Keratinocyte (primary cell): ENCODE results near the gene SNTB2. TPM values are rescaled to one million over a fixed set of nuclear protein-coding genes. Genes with fewer than 3 reads are reported as not detected.
A peak's percentile ranks its signal among the peaks of the same experiment; 100 is the strongest.

ENCODE experiments used
- DNase-seq: peaks from one replicate; pipeline ENCODE4 v3.0.0-alpha.2; 2011; ENCODE audit warnings: low read depth, missing footprints, low spot score
- FAIRE-seq: peaks from 2 replicates; lab custom pipeline; 2011; peaks lifted over from hg19 to GRCh38; lab: Jason Lieb, UNC
- H2AFZ ChIP-seq: 2 replicates; pipeline ENCODE4 v1.6.0; 2012; ENCODE audit warnings: low read length, control low read depth, inconsistent platforms; ENCODE audit not compliant: control insufficient read depth
- H3K27ac ChIP-seq: 2 replicates; pipeline ENCODE4 v1.5.1; 2011; ENCODE audit warnings: low read length; ENCODE audit not compliant: control insufficient read depth, insufficient read depth
- H3K27me3 ChIP-seq: 3 replicates; pipeline ENCODE4 v1.6.0; 2011; ENCODE audit warnings: low read length; ENCODE audit not compliant: control insufficient read depth, insufficient read depth; ENCODE audit errors: extremely low read depth
- H3K36me3 ChIP-seq, 2 experiments: 2 replicates in 1 of 2; 3 replicates in 1 of 2; pipeline ENCODE4 v1.5.1; 2011; ENCODE audit warnings: low read length in 2 of 2, mild to moderate bottlenecking in 1 of 2; ENCODE audit not compliant: control insufficient read depth in 2 of 2, insufficient read depth in 2 of 2; ENCODE audit errors: extremely low read depth in 1 of 2
- H3K4me1 ChIP-seq: 3 replicates; pipeline ENCODE4 v1.5.1; 2011; ENCODE audit warnings: low read length; ENCODE audit not compliant: control insufficient read depth, insufficient read depth; ENCODE audit errors: extremely low read depth
- H3K4me2 ChIP-seq: 3 replicates; pipeline ENCODE4 v1.6.0; 2011; ENCODE audit warnings: low read depth, low read length; ENCODE audit not compliant: control insufficient read depth, insufficient read depth; ENCODE audit errors: extremely low read depth
- H3K4me3 ChIP-seq, 3 experiments: fragments of 200-600 bp in 1 of 3; sonication (generic) in 1 of 3; 2 replicates in 2 of 3; 3 replicates in 1 of 3; pipeline ENCODE4 v1.5.1; 2011 to 2016; ENCODE audit warnings: low read length in 3 of 3, mild to moderate bottlenecking in 3 of 3, control low read depth in 2 of 3, inconsistent platforms in 1 of 3, low read depth in 1 of 3, mixed read lengths in 1 of 3, mixed run types in 1 of 3, moderate library complexity in 1 of 3; ENCODE audit not compliant: control insufficient read depth in 2 of 3, insufficient read depth in 2 of 3; ENCODE audit errors: extremely low read depth in 1 of 3
- H3K79me2 ChIP-seq: 2 replicates; pipeline ENCODE4 v1.6.0; 2012; ENCODE audit warnings: low read length; ENCODE audit not compliant: control insufficient read depth, insufficient read depth
- H3K9ac ChIP-seq: 3 replicates; pipeline ENCODE4 v1.6.0; 2011; ENCODE audit warnings: low read length; ENCODE audit not compliant: control insufficient read depth, insufficient read depth; ENCODE audit errors: extremely low read depth
- H3K9me1 ChIP-seq: 3 replicates; pipeline ENCODE4 v1.6.0; 2011; ENCODE audit warnings: low read length; ENCODE audit not compliant: control insufficient read depth, insufficient read depth; ENCODE audit errors: extremely low read depth
- H3K9me3 ChIP-seq: 2 replicates; pipeline ENCODE4 v1.5.1; 2012; ENCODE audit warnings: low read depth, low read length; ENCODE audit not compliant: control insufficient read depth
- H4K20me1 ChIP-seq: 3 replicates; pipeline ENCODE4 v1.6.0; 2011; ENCODE audit warnings: low read length; ENCODE audit not compliant: control insufficient read depth, insufficient read depth; ENCODE audit errors: extremely low read depth
- CTCF ChIP-seq, 3 experiments: IDR thresholded peaks in 1 of 3; conservative IDR thresholded peaks in 1 of 3; optimal IDR thresholded peaks in 1 of 3; 2 replicates in 2 of 3; 3 replicates in 1 of 3; pipeline versions ENCODE3 to v1.5.1; 2011; ENCODE audit warnings: low read length in 3 of 3, mild to moderate bottlenecking in 3 of 3, moderate library complexity in 2 of 3, control low read depth in 1 of 3, inconsistent platforms in 1 of 3; ENCODE audit not compliant: insufficient read depth in 2 of 3; ENCODE audit errors: extremely low read depth in 1 of 3
- EZH2 ChIP-seq: IDR thresholded peaks from one replicate; pipeline ENCODE4 v1.6.1; 2012; ENCODE audit warnings: inconsistent platforms, mild to moderate bottlenecking, low read length, moderate library complexity
- dilution Hi-C: fragments of 300-500 bp; cut with MboI; formaldehyde crosslinking; loops from one replicate; pipeline ENCODE4 v1.7.0; 2020; ENCODE audit warnings: low sequenced_read_pairs; ENCODE audit not compliant: extremely low pct_ligation_motif_present
- polyA plus RNA-seq, 5 experiments: library from polyadenylated mRNA; depleted of rRNA in 3 of 5; stranded (reverse) in 3 of 5; stranded (forward) in 1 of 5; unstranded in 1 of 5; fragments of >200 nt; gene quantifications; 1 replicate in 1 of 5; 2 replicates in 3 of 5; 3 replicates in 1 of 5; pipeline versions ENCODE4 v1.2.1 to v1.2.3, GENCODE V29; 2011 to 2012; ENCODE audit warnings: missing spikeins in 2 of 5, low read depth in 1 of 5, low replicate concordance in 1 of 5

The SNTB2 gene
- polyA plus RNA-seq, 1 donor (not counting 4 experiments of a cell fraction or from before 2014, with no cell fraction given) = 15.9 TPM

GRCh38 chr16:69334696-69335095 is 147.7 kb downstream of the SNTB2 start:
- Histone ChIP-seq H3K9me3 (no peaks in the 10 kb centered on the region), H3K9ac (no peak overlapping the region), H3K27ac (no peak overlapping the region), H3K4me2 (no peak overlapping the region), H3K9me1 (no peaks in the 10 kb centered on the region), H3K79me2 (peaks cover 29% of the 10 kb centered on the region), H3K4me1 (peaks cover 7% of the 10 kb centered on the region), H3K36me3 (peaks cover 16 to 18% of the 10 kb centered on the region in 2 experiments), H2AFZ (no peak overlapping the region), H3K27me3 (no peaks in the 10 kb centered on the region), H3K4me3 (no peak overlapping the region), H4K20me1 (no peaks in the 10 kb centered on the region)
- DNase-seq (no peak), FAIRE-seq (no peak)
- dilution Hi-C loops = no loop called here
- TF ChIP-seq EZH2 = no peak
- TF ChIP-seq CTCF (optimal IDR thresholded peaks at IDR 0.05 in 1 of 3, IDR thresholded peaks at IDR 0.05 in 1 of 3, conservative IDR thresholded peaks at IDR 0.05 in 1 of 3; ENCODE audit: extremely low read depth in 1 of 3, insufficient read depth in 2 of 3, low read length in 3 of 3) = no peak

GRCh38 chr16:69338557-69339288 is 151.8 kb downstream of the SNTB2 start:
- H3K27ac ChIP-seq = peak overlapping the region; percentile 79
- H3K4me3 ChIP-seq = peak overlapping the region; percentile 62 to 99 (median 98)
- peak overlapping the region; percentile 95 for H3K9ac ChIP-seq
- no peaks in the 10 kb centered on the region for H3K9me1 ChIP-seq
- peak overlapping the region; percentile 84 for H2AFZ ChIP-seq
- H3K4me1 ChIP-seq = peaks cover 21% of the 10 kb centered on the region
- peaks cover 19 to 32% of the 10 kb centered on the region in 2 experiments for H3K36me3 ChIP-seq
- no peaks in the 10 kb centered on the region for H4K20me1 ChIP-seq
- DNase-seq (no peak), FAIRE-seq (no peak)
- TF ChIP-seq EZH2 = no peak
- TF ChIP-seq CTCF (optimal IDR thresholded peaks at IDR 0.05 in 1 of 3, IDR thresholded peaks at IDR 0.05 in 1 of 3, conservative IDR thresholded peaks at IDR 0.05 in 1 of 3; ENCODE audit: extremely low read depth in 1 of 3, insufficient read depth in 2 of 3, low read length in 3 of 3) = no peak
- H3K9me3 ChIP-seq = no peaks in the 10 kb centered on the region
- H3K27me3 ChIP-seq = no peaks in the 10 kb centered on the region
- H3K79me2 ChIP-seq = peaks cover 51% of the 10 kb centered on the region
- peak overlapping the region; percentile 64 for H3K4me2 ChIP-seq
- dilution Hi-C loops = no loop called here
